Measurements from ENCODE around the gene TRIM50. TPM values are rescaled to one million over a fixed set of nuclear protein-coding genes. Genes with fewer than 3 reads are reported as not detected.
"Not testable (repeated sequence)": the region's sequence is repeated elsewhere in the genome, so short reads cannot be mapped to it uniquely, and the experiment has no call there.

TRIM50 gene
- total RNA-seq, 1 donor from 2014 or later, result 0.71 TPM

DNA sequence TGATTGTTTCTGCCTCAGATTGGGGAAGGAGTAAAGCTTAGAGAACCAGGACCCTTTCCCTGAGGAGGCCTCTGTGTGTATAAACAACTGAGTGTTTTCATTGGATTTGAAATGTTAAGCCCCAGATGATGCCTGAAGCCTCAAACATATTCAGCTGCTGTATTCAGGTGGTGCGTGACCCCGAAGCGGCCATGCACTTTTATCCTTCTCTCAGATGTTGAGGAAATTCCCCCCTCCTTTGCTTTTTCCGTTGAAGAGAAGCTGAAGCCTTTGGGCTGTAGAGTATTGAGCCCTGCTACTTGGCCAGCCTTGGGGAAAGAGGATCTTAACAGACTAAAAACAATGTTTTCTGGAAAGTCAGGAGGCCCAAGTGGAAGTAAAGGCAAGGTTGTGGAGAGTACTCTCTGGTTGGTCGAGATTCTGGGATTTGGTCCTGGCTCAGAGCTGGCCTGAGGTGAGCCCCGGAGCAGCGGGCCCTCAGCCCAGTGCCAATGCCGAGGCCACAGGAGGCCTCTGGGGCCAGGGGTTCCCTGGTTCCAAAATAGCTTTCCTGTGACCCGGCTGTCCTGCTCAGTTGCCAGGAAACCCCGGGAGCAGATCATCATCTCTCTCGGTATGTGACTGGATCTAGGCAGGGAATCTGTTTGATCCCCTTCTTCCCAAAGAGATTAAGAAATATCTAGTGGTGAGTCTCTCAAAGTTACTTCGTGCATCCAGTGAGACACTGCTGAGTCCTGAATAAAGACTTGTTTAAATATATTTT is 22.6 kb upstream of the TRIM50 start:
- no peak for DNase-seq (ENCODE audit: low spot score)

DNA sequence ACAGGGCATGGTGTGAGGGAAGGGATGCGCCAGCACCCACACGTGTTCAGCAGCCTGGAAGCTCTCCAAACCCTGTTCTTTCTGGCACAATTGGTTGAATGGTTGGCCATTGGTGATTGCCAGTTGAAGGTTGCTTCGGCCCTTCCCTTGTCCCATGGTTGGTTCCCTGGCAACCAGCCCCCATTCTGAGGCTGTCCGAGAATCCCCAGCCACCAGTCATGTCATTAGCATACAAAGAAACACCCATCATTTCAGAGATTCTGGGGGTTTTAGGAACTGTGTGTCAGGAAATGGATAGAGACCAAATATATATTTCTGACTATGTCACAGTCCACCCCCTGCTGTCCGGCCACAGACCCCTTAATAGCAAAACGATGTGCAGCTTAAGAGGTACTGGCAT is 21.9 kb upstream of the TRIM50 start:
- no peak for DNase-seq (ENCODE audit: low spot score)

DNA sequence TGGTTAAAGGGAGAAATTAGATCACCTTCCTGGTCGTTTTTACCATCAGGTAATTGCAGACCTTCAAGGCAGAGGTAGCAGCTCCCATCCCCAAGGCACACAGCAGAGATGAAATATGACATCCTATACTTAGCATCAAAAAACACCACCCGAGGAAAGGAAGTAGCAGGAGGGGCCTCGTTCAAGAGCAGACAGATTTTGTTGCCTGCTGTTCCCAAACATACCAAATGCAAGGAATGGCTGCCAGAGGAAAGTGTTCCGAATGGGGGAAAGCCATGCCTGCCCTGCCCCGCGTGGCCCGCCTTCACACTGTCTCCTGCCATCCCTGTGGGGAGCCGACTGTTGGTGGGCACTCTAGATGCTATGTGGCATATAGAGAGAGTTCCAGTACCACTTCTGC is 18.1 kb upstream of the TRIM50 start:
- no peak for DNase-seq (ENCODE audit: low spot score)

DNA sequence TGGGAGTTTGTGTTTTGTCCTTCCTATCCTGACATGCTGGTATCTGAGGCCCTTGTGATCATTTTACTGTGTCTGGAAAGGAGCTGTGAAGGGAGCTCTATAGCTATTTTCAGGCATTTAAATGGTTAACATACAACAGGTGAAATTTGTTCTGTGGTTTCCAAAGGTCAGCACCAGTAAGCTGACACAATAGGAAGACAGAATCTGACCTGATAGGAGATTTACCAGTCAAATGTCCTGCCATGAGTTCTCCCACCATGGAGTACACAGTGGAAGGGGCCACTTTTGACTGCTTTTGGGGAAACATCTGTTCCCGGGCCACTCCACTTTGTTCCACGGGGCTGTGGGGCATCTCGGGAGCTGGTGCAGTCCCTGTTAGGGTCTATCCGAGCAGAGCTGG is 17.7 kb upstream of the TRIM50 start:
- no peak for DNase-seq (ENCODE audit: low spot score)

DNA sequence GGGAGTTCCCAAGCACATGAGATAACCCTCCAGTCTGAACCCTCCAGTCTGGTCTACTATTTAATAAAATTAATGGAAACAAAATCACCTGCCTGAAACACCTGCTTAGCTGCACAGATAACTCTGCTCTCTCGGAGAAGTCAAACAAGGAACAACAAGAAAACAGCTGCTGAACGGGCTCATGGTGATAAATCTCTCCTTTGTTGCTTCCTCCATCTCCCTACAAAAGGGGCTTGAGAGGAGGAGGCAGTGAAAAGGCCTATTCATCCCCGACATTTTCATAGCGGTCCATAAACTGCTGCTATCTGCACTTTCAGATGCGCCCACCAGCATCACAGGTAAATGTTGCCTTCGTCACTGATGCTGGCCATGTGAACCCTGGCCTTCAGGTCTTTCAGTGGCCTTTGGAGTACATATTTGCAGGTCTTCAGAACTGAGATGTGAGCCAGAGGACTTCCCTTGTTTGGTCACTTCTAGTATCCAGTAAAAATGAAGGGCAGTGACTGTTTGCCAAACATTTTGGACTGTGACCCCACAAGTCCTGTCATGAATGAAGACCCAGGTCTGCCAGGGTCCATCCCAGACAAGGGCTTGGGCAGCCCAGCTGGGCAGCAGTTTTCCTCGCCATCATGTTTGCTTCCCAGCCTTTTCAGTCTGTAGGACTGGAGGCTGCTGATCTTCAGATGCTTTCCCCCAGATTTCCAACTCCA is 15.9 kb upstream of the TRIM50 start:
- DNase-seq (ENCODE audit: low spot score), result no peak

DNA sequence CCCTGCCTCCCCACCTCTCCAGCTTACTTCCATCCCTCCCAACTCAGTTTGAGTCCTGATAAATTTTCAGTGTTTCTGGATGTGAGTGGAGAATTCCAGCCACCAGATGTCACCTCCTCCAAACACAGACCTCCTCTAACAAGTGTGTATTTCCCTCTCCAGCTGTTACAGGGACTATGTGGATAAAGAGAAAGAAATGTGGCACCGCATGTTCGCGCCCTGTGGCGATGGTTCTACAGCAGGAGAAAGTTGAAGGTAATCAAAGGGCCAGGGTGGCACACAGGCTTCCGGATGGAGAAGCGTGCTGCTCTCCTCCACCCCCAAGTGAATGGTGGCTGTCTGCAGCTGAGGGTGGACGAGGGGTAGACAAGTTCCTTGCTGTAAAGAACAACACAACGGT is 14.8 kb upstream of the TRIM50 start:
- DNase-seq (ENCODE audit: low spot score), result no peak

DNA sequence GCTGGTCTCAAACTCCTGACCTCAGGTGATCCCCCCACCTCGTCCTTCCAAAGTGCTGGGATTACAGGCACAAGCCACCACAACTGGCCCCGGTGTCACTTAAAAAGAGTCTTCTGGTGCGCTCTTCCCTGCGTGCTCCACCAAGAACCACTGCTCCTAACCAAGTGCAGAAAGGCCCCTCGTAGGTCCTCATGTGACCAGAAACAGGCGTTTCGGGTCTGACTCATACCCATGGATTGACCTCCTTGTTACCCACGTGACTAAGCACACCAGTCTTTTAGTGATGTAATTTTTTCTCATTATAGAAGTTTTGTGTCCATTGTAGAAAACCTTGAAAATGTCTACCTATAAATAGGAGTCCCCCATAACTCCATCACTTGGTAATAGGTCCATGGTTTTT is 14.0 kb upstream of the TRIM50 start:
- DNase-seq (ENCODE audit: low spot score), result no peak

DNA sequence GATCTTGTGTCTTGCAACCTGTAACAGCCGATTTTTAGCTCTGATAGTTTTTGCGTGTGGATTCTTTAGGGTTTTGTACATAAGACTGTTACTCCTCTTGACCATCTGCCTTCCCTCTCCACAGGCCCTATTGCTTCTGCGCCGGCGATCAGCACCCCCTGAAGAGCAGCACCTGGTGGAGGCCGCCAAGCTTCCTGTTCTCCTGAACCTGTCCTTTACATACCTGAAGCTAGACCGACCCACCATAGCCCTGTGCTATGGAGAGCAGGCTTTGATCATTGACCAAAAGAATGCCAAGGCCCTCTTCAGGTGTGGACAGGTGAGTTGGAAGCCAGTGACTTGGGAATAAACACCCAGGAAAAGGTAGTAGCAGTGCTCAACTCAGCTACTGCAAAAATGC is 12.6 kb upstream of the TRIM50 start:
- DNase-seq (ENCODE audit: low spot score), result no peak

DNA sequence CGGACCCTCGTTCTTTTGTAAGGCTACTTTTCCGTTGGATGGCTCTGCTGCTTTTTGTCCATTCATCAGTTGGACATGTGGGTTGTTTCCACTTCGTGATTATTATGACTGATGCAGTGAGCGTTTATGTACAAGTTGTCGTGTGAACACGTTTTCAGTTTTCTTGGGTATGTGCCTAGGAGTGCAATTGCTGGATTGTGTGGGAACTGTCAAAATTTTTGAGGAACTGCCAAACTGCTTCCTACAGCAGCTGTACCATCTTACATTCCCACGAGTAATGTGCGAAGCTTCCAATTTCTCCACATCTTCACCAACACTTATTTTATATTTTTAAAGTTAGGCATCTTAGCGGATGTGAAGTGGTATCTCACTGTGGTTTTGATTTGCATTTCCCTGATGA is 10.4 kb upstream of the TRIM50 start:
- DNase-seq (ENCODE audit: low spot score), result no peak

DNA sequence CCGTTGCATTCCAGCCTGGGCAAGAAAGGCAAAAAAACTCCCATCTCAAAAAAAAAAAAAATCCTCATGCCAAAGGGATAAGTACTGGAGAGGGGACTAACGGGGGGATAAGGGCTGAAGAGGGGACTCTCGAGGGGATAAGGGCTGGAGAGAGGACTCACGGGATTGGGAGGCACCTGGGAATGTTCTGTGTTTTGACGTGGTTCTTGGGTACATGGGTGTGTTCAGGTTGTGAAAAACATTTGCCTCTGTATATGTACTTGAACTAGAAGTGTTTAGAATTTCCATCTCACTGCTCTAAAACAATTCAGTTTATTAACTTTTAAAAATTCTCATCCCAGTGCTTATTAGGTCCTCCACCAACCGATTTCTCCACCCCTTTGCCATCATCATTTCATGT is 4.6 kb upstream of the TRIM50 start:
- DNase-seq (ENCODE audit: low spot score), result no peak

DNA sequence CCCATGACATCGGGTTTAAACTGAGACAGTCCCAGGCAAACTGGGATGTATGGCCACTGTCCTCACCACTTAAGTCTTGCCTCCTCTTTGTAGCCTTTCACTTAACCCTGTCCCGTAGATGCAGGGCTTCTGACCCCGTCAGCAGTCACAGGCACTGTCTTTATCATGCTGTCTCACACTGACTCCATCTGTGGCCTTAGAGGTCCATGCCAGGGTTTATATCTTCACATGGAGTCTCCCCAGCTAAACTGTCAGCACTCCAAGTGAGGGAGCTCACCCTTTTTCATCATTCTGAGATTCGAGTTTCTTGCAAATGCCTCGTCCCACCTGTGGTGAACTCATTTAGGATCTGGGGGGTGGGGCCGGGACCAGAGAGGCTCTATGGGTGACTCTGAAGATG is 2.9 kb upstream of the TRIM50 start:
- DNase-seq (ENCODE audit: low spot score), result no peak

DNA sequence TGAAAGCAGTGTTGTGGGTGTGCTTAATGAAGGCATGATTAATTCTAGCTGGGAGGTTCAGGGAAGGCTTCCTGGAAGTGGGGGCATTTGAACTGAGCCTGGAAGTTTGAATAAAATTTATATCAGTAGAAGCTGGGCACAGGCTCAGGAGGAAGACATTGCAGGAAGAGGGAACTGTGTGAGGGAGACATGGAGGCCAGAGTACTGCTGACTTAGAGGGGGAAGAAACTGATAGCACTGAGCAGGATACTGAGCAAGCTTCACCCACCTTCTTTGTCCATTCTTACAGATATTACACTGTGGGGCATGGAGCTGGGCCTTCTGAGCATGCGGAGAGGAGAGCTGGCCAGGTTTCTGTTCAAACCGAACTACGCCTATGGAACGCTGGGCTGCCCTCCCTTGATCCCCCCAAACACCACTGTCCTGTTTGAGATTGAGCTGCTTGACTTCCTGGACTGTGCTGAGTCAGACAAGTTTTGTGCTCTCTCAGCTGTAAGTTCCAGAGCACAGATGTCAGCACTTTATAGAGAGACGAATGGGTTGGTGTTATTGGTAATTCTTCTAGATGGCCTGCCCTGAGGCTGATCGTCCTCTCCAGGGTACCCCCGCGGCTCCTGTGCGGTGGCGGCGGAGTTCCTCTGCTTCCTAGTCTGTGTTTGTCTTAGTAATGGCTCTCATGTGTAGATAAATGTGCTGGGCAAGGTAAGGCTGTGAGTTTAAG is 2.1 kb upstream of the TRIM50 start:
- no peak for DNase-seq (ENCODE audit: low spot score)

DNA sequence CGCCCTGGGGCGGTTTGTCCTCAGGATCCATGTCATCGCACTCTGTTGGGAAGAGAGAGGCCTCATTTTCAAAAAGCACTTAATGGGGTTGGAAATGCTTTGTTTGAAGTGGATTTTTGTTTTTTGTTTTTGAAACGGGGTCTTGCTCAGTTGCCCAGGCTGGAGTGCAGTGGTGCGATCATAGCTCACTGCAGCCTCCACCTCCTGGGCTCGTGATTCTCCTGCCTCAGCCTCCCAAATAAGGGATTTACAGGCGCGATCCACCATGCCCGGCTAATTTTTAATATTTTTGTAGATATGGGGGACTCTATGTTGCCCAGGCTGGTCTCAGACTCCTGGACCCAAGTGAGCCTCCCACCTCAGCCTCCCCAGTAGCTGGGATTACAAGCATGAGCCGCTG is 814 bp upstream of the TRIM50 start:
- DNase-seq (ENCODE audit: low spot score), result no peak

DNA sequence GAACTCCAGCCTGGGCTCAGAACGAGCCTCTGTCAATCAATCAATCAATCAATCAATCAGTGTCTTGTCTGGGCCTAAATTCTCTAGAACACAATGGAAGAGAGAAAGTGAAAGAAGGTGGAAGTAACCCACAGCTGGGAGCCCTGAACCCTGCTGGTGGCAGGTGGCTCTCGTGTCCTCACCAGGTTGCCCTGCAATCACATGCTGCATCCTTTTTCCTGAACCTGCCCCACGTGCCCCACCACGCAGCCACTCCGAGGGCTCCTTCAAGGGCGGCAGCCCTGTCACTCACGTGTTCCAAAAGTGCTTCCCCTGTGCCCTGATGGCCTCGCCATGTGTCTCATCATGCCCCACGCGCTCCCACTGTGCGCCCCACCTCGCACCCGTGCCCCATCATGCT is 433 bp downstream of the TRIM50 start:
- DNase-seq (ENCODE audit: low spot score), result not testable (repeated sequence)

DNA sequence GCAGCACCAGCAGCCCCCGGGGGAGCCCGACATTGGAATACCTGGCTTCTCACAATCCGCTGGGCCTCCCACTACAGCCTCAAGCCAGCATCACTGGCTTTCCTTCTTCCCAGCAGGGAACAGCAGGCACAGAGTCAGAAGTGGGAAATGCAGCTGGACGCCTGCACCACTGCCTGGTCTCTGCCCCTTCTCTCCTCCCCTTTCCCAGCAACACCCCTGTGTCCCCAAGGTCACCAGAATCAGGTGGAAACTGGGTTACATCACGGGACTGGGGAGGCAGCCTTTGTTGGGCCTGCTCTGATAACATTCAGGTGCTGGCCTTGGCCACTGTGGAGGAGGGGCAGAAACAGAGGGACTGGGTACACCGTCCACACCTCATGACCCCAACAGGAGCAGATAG is 2.5 kb downstream of the TRIM50 start:
- DNase-seq (ENCODE audit: low spot score), result not testable (repeated sequence)

DNA sequence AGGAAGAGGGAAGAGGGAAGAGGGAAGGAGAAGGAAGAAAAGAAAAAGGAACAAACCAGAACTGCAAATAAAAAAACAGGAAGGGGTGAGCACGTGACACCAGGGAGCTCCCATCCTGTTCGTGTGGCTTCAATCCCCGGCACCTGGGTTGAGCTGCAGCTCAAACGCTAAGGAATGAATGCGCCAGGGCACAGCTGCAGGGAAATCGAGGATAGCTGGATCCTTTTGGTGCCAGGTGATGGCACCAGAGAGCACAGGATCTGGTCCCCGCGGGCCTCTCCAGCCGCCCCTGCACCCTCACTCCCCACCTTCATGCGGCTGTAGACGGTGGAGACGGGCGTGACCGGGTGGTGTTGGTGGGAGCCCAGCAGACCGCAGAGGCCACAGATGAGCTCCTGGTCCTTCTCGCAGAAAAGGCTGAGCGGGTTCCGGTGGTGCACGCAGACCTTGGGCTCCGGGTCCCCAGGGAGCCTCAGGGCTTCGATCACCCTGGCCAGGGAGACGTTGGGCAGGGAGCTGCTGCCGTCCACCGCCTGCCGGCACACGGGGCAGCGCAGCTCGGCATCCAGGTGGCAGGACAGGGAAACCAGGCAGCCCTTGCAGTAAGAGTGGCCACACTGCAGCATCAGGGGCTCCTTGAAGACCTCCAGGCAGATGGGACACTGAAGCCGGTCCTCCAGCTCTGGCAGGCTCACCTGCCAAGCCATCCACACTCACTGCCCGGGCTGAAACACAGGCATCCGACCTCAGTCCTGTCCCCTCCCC is 3.6 kb downstream of the TRIM50 start:
- not testable (repeated sequence) for DNase-seq (ENCODE audit: low spot score)

DNA sequence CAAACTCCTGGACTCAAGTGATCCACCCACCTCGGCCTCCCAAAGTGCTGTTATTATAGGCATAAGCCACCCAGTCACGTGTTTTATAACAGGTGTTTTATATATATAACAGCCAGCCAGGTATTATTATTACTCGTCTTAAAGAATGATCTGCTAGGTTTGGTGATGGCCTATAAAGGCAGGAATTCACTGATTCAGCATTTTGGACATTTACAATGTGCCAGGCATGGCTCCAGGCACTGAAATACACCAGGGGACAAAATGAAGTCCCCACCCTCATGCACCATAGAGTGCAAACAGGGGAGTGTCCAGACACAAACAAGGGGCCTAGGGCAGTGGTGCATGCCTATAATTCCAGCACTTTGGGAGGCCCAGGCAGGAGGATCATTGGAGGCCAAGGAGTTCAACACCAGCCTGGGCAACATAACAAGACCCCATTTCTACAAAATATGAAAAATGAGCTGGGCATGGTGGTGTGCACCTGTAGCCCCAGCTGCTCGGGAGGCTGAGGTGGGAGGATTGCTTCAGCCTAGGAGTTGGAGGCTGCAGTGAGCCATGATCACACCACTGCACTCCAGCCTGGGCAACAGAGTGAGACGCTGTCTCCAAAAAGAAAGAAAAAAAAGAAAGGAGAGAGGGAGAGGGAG is 4.3 kb downstream of the TRIM50 start:
- not testable (repeated sequence) for DNase-seq (ENCODE audit: low spot score)

DNA sequence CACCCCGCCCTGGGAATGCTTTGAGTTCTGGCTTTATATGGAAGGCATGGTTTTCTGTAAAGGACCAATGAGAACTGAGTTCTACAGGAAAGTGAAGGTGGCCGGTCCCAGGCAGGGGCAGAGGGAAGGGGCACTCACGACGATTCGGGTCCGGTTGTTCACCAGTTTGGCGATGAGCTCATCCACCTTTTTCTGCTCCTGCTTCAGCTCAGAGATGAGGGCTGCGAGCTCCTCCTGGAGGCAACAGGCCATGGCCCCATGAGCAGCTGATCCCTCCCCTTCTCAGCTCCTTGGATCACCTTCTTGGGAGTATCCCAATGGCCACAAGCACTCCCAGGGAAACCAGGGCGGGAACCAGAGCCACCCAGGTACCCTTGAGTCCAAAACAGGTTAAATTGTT is 7.9 kb downstream of the TRIM50 start:
- DNase-seq (ENCODE audit: low spot score), result not testable (repeated sequence)

DNA sequence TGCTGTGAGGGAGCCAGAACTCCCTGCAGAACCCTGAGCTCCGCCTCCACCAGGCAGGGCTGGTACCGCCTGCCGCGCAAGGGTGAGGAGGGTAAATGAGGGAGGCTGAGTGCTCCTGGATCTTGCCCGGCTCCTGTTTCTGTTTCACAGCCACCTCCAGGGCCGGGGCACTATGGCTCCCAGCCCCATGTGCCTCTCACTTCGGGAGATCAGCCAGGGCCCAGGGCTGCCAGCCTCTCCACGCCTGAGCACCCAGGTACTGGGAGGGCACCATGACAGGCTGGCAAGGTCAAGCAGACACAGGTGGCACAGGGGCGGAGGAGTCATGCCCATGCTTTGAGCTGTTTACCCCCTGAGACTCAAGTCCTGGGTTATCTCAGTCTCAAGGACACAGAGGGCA is 8.3 kb downstream of the TRIM50 start:
- not testable (repeated sequence) for DNase-seq (ENCODE audit: low spot score)

DNA sequence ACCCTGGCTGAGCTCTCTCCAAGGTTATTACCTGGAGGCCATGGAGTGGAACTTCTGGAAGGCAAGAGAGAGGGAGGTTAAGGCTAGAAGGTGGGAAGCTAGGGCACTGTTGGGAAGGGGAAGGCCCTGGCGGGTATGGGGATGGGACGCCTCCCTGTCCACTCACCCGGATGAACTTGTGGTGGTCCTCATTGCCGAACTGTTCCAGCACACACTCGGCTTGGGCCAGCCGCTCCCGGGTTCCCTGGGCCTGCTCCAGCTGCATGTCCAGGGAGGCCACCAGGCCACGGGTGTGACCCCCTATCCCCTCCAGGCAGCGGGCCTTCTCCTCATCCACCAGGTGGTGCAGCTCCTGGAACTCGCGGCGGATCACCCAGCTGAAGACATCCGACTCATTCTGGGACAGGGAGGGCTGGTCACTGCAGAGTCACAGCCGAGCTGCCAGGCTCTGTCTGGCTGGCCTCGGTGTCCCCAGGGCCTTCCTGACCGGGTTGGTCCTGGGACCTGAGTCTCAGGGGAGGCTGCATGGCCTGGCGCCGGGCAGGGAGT is 9.2 kb downstream of the TRIM50 start:
- DNase-seq (ENCODE audit: low spot score), result not testable (repeated sequence)

DNA sequence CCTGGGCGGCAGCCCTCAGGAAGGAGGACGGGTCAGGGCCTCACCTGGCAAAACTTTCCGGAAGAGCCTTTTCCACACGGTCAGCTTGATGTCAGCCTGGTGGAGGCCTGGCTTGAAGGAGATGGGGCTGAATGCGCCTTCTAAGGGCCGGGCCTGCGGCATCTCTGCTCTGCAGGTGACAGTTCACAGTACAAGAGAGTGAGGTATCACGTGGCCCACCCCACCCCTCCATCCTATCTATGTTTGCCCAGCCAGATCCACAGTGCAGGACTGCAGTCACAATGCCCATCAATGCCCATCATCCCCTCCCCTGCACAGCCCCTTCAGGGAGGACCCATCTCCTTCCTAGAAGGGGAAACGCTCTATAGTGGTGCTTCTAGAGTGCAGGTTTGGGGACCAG is 11.4 kb downstream of the TRIM50 start:
- no peak for DNase-seq (ENCODE audit: low spot score)

Data from mesenteric fat pad (tissue), 1 donor.